ENCODE results near the gene ZCCHC24.

Gene ZCCHC24

GRCh38 chr10:79384773-79385391, 60.5 kb downstream of the ZCCHC24 start:
- no peak for DNase-seq (ENCODE audit: low read depth in 2 of 2)

GRCh38 chr10:79383974-79384606, 61.3 kb downstream of the ZCCHC24 start:
- DNase-seq (ENCODE audit: low read depth in 2 of 2), result no peak

DNA sequence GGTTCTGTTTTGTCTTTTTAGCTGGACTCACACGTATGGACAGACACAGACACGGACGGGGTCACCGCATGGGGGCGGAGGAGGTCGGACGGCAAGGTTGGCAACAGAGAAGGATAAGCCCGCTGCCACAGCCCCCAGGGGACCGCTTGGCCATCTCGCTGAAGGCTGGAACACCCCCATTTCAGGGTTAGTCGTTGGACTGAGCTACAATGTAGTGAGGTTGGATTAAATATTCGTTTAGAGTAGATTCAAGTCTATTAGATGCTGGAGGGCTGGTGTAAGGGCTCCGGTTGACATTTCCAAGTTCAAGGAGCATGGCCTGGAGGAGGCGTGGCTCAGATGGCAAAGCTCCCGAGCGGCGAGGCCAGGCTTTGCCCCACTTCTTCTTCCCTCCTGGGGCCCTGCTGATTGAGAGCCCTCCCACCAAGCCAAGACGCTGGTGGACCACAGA, 62.9 kb downstream of the ZCCHC24 start:
- no peak for DNase-seq (ENCODE audit: low read depth in 2 of 2)

DNA sequence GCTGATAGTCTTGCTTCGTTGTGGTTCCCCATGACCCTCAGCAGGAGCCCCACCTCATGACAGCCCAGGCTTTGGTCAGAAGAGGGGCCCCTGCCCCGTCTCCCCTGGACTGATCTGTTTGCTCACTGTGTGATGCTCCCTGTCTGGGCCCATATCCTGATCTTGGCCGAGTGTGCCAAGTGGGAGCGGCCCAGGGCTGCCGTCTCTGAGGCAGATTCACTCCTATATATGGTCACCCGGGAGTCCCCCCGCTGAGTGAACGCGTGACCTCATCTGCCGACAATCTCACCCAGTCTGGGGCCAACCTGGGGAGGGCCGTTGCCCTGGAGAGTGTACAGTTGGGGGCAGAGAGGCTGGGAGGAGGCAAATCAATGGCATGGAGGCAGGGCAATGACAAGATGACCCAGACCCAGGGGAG, 63.6 kb downstream of the ZCCHC24 start:
- peak; percentile 76 for DNase-seq (ENCODE audit: low read depth in 2 of 2)

DNA sequence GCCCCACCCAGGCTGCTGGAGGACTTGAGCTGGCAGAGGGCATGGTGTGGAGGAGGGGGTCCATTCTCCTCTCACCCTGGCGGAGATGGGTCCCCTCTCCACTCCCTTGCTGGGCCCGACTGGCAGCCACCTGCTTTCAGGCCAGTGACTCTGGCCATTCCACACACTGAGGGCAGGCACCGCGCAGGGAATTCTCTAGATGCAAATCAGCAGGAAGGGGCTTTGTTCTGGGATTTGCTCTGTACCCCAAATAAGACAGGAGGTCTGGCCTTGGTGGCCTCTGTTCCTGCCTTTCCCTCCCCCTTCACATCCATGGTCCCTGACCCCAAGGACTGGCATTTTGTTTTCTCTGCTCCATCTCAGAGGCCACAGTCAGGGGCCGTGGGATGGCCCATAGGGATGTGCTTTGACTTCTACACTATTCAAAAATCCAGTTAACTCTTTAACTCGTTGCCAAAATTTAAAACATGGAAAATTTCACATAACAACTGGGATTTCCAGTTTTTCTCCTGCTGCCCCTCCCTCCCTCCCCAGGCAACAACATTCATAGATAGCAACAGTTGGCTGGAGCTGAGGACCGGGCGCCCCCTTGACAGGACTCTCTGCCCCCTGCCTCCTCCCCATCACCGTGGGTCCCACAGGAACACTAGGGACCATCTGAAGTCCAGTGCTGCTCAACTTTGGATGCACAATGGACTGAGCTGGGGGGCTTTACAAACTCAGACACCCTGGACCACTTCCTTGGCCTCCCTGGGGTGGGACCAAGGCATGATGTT, 64.3 kb downstream of the ZCCHC24 start:
- no peak for DNase-seq (ENCODE audit: low read depth in 2 of 2)

- DNase-seq (ENCODE audit: low read depth in 2 of 2), result no peak
Measured at GRCh38 chr10:79380125-79380945, 65.1 kb downstream of the ZCCHC24 start.

DNA sequence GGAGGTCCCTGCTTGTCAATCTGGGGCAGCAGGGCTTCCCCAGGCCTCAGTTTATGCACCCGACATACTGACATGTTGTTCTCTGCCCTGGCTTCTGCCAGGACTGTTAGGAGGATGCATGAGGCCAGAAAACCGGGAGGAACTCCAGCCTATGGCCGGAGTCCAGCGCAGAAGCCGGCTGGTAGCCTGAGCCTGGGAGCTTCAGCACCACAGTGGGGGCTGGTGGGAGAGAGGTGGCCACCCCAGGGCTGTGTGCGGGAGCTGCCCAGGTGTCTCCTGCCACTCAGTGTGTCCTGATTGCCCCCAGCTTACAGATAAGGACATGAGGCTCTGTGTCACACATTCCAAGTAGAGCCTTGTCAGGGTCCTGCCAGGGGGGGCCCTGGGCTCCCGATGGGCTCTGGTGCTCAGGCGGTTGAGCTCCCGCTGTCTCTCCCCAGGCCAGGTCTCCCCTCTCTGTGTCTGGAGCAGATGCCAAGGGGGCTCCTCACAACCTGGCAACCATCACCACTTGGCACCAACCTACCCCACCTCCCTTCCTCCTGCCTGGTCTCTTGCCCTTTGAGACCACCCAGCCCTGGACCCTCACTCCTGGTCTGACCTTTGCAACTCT, 65.8 kb downstream of the ZCCHC24 start:
- DNase-seq (ENCODE audit: low read depth in 2 of 2), result no peak

- no peak for DNase-seq (ENCODE audit: low read depth in 2 of 2)
Measured at GRCh38 chr10:79378647-79379511, 66.5 kb downstream of the ZCCHC24 start.

DNA sequence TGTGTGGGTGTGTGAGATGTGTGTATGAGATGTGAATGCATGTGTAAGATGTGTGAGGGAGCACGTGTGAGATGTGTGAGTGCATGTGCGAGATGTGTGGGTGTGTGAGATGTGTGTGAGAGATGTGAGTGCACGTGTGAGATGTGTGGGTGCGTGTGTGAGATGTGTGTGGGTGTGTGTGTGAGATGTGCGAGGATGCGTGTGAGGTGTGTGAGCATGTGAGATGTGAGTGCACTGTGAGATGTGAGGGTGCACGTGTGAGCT, 67.1 kb downstream of the ZCCHC24 start:
- no peak for DNase-seq (ENCODE audit: low read depth in 2 of 2)

DNA sequence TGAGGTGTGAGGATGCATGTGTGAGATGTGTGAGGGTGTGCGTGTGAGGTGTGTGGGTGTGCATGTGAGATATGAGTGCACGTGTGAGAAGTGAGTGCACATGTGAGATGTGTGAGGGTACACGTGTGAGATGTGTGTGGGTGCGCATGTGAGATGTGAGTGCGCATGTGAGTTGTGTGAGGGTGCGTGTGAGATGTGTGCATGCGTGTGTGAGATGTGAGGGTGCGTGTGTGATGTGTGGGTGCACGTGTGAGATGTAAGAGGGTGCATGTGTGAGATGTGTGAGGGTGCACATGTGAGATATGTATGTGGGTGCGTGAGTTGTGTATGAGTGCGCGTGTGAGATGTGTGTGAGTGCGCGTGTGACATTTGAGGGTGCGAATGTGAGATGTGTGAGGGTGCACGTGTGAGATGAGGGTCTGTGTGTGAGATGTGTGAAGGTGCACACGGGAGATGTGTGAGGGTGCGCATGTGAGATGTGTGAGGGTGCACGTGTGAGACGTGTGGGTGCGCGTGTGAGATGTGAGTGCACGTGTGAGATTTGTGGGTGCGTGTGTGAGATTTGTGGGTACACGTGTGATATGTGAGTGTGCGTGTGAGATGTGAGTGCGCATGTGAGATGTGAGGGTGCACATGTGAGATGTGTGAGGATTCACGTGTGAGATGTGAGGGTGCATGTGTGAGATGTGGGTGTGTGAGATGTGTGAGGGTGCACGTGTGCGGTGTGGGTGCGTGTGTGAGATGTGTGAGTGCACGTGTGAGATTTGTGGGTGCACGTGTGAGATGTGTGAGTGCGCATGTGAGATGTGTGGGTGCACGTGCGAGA, 67.7 kb downstream of the ZCCHC24 start:
- DNase-seq (ENCODE audit: low read depth in 2 of 2), result no peak

- DNase-seq (ENCODE audit: low read depth in 2 of 2), result no peak
Measured at GRCh38 chr10:79376751-79377556, 68.5 kb downstream of the ZCCHC24 start.

GRCh38 chr10:79376078-79376628, 69.3 kb downstream of the ZCCHC24 start:
- no peak for DNase-seq (ENCODE audit: low read depth in 2 of 2)

DNA sequence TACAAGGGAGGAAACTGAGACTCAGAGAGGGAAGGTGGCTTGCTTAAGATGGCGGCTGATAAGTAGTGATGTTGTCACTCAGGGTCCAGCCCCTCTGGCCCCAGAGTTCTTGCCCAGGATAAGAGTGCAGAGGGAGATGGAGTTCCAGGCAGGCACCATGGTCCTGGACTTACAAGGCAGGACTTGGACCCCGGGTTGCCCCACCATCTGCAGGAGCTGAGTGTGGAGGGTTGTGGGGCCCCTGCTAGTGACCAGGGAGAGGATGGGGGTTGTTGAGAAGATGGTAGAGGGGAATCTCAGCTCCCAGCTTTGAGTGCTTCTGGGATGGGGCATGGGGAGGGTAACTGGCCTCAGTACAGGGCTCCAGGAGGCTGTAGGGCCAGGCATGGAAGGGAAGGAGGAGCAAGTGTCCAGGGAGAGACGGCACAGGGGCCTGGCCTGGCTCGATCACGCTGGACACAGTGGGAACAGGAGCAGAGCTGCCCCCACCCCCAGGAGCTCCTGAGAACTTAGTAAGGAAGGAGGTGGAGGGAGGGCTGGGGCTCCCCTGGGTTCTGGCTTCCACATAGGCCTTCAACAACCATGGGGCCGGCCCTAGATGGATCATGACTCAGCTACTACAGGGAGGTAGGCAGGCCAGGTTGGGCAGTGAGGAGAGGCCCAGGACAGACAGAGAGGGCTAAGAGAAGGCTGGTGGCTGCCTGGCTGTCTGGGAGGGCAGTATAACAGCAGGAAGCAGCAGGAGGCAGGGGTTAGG, 69.9 kb downstream of the ZCCHC24 start:
- peak; percentile 37 to 43 for DNase-seq (ENCODE audit: low read depth in 2 of 2)

- peak; percentile 53 to 58 for DNase-seq (ENCODE audit: low read depth in 2 of 2)
Measured at GRCh38 chr10:79374312-79375191, 70.9 kb downstream of the ZCCHC24 start.

- DNase-seq (ENCODE audit: low read depth in 2 of 2), result no peak
Measured at GRCh38 chr10:79372871-79373270, 72.6 kb downstream of the ZCCHC24 start.

GRCh38 chr10:79367426-79368189, 77.8 kb downstream of the ZCCHC24 start:
- DNase-seq (ENCODE audit: low read depth in 2 of 2), result no peak
